Measurements from ENCODE around the gene C3orf70.

C3orf70 gene

DNA sequence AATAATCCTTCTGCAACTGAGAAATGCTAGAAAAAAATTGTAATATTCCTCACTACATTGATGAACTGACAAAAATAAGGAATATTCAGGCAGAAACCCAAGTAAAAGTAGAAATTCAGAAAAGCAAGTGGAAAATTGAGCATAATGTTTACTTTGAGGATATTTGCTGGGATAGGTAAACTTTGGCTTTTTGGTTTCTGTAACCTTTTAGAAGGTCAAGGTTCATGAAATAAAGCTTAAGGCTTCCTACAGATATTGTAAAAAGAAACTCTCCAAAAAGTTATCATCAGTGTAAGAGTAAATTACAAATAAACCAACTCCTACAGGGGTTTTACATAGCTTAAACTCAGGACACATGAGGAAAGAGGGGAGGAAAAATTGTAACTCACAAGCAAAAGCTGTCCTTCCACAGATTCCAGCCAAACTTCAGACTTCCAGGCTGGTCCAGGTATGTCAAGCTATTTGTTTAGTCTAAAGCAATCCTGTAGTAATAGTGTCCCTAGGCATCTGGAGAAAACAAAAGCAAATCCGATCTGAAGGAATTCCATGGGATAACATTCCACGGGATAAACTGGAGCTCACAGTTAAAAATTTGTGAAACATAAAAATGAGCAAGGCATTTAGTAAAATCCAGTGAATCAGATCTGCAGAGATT, 21.1 kb downstream of the C3orf70 start:
- Histone ChIP-seq H3K36me3 (no peaks in the 10 kb centered on the region), H3K4me1 (ENCODE audit: control insufficient read depth in 1 of 2, insufficient read depth in 1 of 2, low read depth in 1 of 2, low read length in 1 of 2) (no peaks in the 10 kb centered on the region), H3K4me3 (ENCODE audit: low read depth in 1 of 2, low read length in 1 of 2) (no peak overlapping the region), H3K9me3 (no peaks in the 10 kb centered on the region), H3K27me3 (no peaks in the 10 kb centered on the region), H3K27ac (no peak overlapping the region)
- TF ChIP-seq, protein P1, sequence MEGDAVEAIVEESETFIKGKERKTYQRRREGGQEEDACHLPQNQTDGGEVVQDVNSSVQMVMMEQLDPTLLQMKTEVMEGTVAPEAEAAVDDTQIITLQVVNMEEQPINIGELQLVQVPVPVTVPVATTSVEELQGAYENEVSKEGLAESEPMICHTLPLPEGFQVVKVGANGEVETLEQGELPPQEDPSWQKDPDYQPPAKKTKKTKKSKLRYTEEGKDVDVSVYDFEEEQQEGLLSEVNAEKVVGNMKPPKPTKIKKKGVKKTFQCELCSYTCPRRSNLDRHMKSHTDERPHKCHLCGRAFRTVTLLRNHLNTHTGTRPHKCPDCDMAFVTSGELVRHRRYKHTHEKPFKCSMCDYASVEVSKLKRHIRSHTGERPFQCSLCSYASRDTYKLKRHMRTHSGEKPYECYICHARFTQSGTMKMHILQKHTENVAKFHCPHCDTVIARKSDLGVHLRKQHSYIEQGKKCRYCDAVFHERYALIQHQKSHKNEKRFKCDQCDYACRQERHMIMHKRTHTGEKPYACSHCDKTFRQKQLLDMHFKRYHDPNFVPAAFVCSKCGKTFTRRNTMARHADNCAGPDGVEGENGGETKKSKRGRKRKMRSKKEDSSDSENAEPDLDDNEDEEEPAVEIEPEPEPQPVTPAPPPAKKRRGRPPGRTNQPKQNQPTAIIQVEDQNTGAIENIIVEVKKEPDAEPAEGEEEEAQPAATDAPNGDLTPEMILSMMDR (IDR thresholded peaks at IDR 0.05), result no peak

DNA sequence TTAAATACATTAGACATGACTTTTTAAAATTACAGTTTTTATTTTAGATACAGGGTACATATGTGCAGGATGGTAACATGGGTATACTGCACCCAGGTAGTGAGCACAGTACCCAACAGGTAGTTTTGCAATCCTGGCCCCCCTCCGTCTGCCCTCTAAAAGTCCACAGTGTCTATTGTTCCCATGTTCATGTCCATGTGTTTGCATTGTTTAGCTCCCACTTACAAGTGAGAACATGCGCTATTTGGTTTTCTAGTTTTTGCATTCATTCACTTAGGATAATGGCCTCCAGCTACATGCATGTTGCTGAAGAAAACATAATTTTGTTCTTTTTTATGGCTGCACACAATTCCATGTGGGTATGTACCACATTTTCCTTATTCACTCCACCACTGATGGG, 23.8 kb downstream of the C3orf70 start:
- Histone ChIP-seq H3K4me1 (ENCODE audit: control insufficient read depth in 1 of 2, insufficient read depth in 1 of 2, low read depth in 1 of 2, low read length in 1 of 2) (no peaks in the 10 kb centered on the region), H3K36me3 (no peaks in the 10 kb centered on the region), H3K9me3 (no peaks in the 10 kb centered on the region), H3K27me3 (no peaks in the 10 kb centered on the region), H3K27ac (no peak overlapping the region), H3K4me3 (ENCODE audit: low read depth in 1 of 2, low read length in 1 of 2) (no peak overlapping the region)
- TF ChIP-seq, protein P1 (IDR thresholded peaks at IDR 0.05), result no peak

DNA sequence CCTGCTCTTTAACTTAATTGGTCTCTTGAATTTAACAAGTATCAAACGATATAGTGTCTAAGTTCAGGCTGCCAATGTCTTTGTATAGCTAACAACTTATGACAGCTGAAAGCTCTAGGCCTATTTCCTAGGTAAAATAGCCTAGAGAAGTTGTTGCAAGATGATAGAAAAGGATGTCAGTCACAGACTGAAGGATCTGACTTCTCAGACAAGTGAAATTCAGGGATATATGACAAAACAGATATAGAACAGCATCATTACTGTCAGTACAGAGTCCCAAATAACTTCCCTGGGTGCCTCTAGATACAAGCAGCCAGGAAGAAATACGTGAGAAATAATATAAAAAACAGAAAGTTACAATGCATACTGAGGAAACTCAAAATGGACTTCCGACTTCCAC, 26.7 kb downstream of the C3orf70 start:
- TF ChIP-seq, protein P1 (IDR thresholded peaks at IDR 0.05), result no peak
- Histone ChIP-seq H3K27me3 (no peaks in the 10 kb centered on the region), H3K9me3 (no peaks in the 10 kb centered on the region), H3K27ac (no peak overlapping the region), H3K36me3 (no peaks in the 10 kb centered on the region), H3K4me3 (ENCODE audit: low read depth in 1 of 2, low read length in 1 of 2) (no peak overlapping the region), H3K4me1 (ENCODE audit: control insufficient read depth in 1 of 2, insufficient read depth in 1 of 2, low read depth in 1 of 2, low read length in 1 of 2) (no peaks in the 10 kb centered on the region)

DNA sequence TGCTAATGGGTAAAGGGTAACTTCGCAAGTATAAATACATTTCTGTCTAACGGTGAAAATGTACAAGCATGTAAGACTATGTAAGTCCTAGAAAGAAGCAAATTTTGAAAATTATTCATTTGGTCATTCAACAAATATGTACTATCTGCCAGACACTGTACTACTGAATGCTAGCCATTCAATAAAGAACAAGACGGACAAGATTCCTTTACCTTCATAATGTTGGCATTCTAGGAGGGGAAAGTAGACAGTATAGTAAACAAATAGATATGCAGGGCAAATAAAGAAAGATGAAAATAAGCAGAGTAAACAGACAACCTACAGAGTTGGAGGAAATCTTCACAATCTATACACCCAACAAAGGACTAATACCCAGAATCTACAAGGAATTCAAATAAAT, 32.7 kb downstream of the C3orf70 start:
- no peaks in the 10 kb centered on the region for H3K9me3 ChIP-seq
- H3K27me3 ChIP-seq, result no peaks in the 10 kb centered on the region
- H3K4me3 ChIP-seq (ENCODE audit: low read depth in 1 of 2, low read length in 1 of 2), result no peak overlapping the region
- H3K27ac ChIP-seq, result no peak overlapping the region
- TF ChIP-seq, protein P1 (IDR thresholded peaks at IDR 0.05), result no peak
- no peaks in the 10 kb centered on the region for H3K36me3 ChIP-seq
- H3K4me1 ChIP-seq (ENCODE audit: control insufficient read depth in 1 of 2, insufficient read depth in 1 of 2, low read depth in 1 of 2, low read length in 1 of 2), result no peaks in the 10 kb centered on the region

DNA sequence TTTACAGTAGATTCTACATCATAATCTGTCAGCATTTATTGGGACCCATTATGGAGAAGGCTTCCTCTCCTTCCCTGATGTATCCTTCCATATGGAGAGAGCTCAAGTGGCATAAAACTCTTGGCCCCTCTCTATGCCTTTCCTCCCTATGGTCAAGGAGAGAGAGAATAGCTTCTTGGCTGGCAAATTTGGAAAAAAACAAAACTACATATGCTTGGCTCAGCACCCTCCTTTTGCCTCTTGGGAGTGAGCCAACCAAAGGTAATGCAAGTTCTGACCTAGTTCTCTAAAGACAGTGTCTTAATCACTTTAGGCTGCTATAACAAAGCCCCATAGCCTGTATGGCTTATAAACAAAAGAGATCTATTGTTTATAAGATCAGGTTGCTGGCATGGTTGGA, 37.5 kb downstream of the C3orf70 start:
- H3K27ac ChIP-seq, result no peak overlapping the region
- H3K4me3 ChIP-seq (ENCODE audit: low read depth in 1 of 2, low read length in 1 of 2), result no peak overlapping the region
- H3K9me3 ChIP-seq, result no peaks in the 10 kb centered on the region
- TF ChIP-seq, protein P1 (IDR thresholded peaks at IDR 0.05), result no peak
- no peaks in the 10 kb centered on the region for H3K36me3 ChIP-seq
- H3K4me1 ChIP-seq (ENCODE audit: control insufficient read depth in 1 of 2, insufficient read depth in 1 of 2, low read depth in 1 of 2, low read length in 1 of 2), result no peaks in the 10 kb centered on the region
- no peaks in the 10 kb centered on the region for H3K27me3 ChIP-seq

Measured in neutrophil (primary cell).